Fibroblast of peridontal ligament (primary cell): ENCODE measurements around the gene RPS3A.
"Not testable (repeated sequence)": the region's sequence is repeated elsewhere in the genome, so short reads cannot be mapped to it uniquely, and the experiment has no call there.

Source experiments
- DNase-seq: peaks from one replicate; pipeline ENCODE4 v3.0.0-alpha.2; 2010; ENCODE audit errors: extremely low read depth

The RPS3A gene

DNA sequence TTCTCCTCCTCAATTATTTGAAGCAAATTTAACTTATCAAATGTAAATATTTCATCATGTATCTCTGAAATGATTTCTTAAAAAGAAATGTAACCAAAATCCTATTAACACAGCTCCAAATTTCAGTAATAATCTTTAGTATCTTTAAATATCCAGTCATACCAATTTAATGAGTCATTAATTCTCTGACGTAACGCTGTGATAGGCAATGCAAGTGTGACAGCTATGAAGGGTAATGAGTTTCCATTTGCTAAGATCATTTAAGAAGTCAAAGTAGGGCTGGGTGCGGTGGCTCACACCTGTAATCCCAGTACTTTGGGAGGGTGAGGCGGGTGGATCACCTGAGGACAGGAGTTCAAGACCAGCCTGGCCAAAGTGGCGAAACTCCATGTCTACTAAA, 15.6 kb downstream of the RPS3A start:
- no peak for DNase-seq

DNA sequence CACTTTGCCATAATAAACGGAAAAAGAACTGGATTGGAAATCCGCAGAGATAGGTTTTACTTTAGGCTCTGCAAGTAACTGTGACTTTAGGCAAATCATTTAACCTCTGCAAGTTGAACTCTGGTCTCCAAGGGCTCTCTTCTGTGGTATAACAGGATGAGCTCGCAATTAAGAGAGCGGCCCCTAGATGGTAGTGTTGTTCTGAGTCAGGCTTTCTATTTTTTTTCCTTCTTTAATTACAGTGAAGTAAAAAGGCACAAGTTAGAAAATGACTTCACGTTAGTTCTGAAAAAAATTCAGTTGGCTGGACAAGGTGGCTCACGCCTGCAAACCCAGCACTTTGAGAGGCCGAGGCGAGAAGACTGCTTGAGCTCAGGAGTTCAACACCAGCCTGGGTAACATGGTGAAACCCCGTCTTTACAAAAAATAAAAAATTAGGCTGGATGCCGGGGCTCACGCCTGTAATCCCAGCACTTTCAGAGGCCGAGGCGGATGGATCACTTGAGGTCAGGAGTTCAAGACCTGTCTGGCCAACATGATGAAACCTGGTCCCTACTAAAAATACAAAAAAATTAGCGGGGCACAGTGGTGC, 18.0 kb downstream of the RPS3A start:
- peak; percentile 81 for DNase-seq

GRCh38 chr4:151129796-151130195, 30.4 kb downstream of the RPS3A start:
- no peak for DNase-seq

DNA sequence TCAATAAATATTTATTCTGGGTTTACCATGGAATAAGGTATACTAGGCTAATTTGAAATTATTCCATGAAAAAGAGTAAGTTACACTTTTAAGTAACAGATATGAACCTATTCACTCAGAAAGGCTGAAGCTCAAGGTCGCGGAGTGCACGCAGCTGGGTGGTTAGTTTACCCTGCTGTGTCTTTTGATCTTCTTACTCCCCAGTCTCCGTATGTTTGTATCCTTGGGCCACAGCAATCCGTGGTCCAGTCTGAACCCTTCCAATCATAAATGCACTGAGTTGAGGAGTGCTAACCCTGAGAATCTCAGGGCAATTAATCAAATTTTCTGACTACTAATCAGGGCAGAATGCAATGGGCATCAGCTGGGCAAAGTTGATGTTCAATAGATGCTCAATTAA, 33.9 kb downstream of the RPS3A start:
- DNase-seq, result no peak

GRCh38 chr4:151136048-151136447, 36.6 kb downstream of the RPS3A start:
- DNase-seq, result not testable (repeated sequence)

DNA sequence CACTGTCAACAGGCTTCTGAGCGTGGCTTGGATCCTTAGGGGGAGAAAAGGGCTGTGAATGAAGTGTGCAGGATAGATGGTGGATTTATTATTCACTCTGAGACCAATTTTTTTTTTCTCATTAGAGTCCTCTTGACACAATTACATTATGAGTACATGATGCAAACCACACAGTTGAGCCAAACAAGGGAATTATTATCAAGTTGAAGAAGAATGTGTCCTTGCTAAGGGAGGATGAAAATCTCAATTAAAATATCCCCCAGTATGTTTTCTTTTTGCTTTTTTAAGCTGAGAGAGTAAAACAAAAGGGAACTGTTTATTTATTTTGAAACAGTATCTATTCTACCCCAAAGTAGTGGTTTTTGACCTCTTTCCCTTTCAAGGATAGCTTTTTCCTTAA, 40.4 kb downstream of the RPS3A start:
- DNase-seq, result peak; percentile 33

DNA sequence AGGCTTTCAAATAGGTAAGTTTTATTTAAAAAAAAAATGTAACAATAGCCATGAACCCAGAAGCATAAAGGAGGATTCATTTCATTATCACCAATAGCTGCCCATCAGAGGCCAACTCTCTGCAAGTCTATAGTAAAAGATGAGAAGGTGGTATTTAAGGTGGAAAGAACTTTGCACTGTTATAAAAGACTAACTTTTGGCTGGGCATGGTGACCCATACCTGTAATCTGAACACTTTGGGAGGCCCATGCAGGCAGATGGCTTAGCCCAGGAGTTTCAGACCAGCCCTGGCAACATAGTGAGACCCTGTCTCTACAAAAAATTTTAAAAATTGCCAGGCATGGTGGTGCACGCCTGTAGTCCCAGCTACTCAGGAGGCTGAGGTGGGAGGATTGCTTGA, 43.3 kb downstream of the RPS3A start:
- DNase-seq, result no peak

DNA sequence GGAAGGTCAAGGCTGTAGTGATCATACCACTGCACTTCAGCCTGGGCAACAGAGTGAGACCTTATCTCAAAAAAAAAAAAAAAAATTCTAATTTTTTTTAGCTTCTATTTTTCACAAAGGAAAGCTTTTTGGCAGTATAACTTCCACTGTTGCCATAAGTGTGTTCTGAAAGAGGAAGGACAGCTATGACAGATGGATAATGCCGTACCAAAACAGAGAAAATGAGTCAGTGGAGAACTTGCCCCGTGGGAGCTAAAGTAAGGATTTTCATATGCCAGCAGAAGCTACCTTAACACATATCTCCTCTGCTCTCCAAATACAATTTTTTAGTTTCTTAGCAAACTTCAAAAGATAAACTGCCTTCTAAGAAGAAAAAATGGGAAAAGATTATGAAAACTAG, 43.7 kb downstream of the RPS3A start:
- no peak for DNase-seq

- no peak for DNase-seq
These were observed 44.4 kb downstream of the RPS3A start for GRCh38 chr4:151143811-151144210.

- DNase-seq, result no peak
These were observed 45.1 kb downstream of the RPS3A start for GRCh38 chr4:151144329-151145072.

DNA sequence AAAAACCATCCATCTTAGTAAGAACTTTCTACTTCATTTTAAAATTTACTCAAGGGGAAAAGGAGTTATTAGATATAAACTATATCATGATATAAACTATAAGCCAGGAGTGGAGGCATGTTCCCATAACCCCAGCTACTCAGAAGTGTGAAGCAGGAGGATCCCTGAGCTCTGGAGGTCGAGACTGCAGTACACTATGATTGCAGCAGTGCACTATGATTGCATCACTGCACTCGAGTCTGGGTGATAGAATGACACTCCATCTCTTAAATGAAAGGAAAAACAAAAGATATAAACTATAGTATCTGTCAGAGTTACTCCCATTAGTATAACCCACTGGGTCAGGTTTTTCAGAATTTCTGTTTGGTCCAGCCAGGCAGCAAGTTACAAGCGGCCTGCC, 47.6 kb downstream of the RPS3A start:
- peak; percentile 46 for DNase-seq

GRCh38 chr4:151148261-151148660, 48.8 kb downstream of the RPS3A start:
- no peak for DNase-seq

GRCh38 chr4:151150821-151151580, 51.6 kb downstream of the RPS3A start:
- DNase-seq, result no peak

DNA sequence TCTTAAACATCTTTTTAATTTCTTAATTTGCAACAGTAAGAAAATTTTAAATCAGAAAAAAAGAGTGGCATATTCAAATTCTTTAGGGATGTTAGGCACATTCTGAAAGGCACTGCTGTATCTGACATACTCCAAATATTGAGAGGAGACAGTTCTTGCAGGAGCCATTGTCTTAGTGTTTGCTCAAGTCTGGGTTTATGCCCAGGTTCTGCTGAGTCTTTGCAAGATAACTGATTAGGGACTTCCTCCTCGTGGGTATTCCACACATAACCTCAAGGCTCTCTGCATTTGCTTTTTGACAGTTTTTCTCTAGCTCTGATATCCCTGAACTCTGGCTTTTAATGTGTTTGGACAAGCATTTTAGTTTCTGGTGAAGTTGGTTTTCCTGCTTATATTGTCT, 52.6 kb downstream of the RPS3A start:
- no peak for DNase-seq

GRCh38 chr4:151153585-151153984, 54.2 kb downstream of the RPS3A start:
- DNase-seq, result no peak
